Fibroblast of mammary gland (primary cell): Measurements from ENCODE around the gene ADCYAP1R1.

Experiments used
- DNase-seq: peaks from one replicate; pipeline ENCODE4 v3.0.0-alpha.2; 2010; ENCODE audit warnings: low read depth
- H3K4me3 ChIP-seq: 2 replicates; pipeline ENCODE4 v1.5.1; 2011; ENCODE audit warnings: low read depth, mild to moderate bottlenecking, low read length, moderate library complexity; ENCODE audit not compliant: control insufficient read depth
- CTCF ChIP-seq: conservative IDR thresholded peaks from 2 replicates; pipeline ENCODE4 v1.5.1; 2011; ENCODE audit warnings: low read depth, low read length, inconsistent platforms; ENCODE audit not compliant: control insufficient read depth, insufficient read depth

ADCYAP1R1 gene

GRCh38 chr7:31049005-31049765 lies 2.9 kb upstream of the ADCYAP1R1 start:
- no peak for DNase-seq
- TF ChIP-seq CTCF: no peak
- no peak overlapping the region for H3K4me3 ChIP-seq

DNA sequence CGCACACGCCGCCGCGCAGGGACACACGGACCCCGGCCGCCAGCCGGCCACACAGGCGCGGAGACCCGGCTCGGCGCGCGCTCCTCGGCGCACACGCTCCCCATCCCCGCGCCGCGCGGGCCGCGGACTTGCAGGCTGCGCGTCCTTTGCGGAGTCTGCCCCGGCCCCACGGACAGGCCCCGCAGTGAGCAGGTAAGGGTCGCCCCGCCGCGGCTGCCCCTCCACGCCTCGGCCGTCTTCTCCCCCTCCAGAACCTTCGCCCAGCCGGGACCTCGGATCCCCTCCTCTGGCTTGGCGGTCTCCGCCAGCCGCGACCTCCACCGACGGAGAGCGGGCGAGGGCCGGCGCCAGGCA lies 356 bp downstream of the ADCYAP1R1 start:
- H3K4me3 ChIP-seq: no peak overlapping the region
- TF ChIP-seq CTCF: no peak
- no peak for DNase-seq

DNA sequence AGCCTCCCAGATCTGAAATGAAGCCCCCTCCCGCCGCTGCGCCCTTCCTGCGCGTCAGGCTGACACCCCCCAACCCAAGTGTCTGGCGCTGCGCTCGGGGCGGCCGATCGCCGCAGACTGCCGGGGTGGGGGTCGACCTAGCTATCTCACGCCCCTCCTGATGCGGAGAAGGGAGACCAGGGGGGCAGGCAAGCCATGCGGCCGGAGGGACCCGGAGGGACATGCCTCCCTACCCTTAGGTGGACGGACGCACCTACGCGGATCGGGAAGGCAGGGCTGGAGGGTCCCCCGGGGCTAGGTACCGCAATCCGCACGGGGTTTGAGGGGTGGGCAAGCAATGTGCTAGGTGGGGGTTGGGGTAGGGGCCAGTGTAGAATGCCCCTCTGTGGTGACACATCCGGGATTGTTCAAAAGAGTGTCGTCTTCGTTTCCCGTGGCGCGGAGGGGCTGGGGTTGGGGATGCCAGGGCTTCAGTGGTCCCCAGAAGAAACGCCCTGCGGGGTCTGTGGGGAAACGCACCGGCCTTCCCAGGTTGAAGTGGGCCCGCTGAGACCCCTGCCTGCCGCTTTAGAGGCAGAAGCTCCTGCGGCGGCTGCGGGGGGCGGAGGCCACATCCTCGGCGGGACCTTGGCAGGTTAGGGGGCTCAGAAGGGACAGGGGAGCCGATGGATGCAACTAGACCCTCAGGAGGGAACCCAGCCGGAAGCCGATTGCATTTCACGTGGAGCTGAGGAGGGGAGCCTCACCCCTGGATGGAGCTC lies 913 bp downstream of the ADCYAP1R1 start:
- TF ChIP-seq CTCF: no peak
- no peak for DNase-seq
- H3K4me3 ChIP-seq: no peak overlapping the region

DNA sequence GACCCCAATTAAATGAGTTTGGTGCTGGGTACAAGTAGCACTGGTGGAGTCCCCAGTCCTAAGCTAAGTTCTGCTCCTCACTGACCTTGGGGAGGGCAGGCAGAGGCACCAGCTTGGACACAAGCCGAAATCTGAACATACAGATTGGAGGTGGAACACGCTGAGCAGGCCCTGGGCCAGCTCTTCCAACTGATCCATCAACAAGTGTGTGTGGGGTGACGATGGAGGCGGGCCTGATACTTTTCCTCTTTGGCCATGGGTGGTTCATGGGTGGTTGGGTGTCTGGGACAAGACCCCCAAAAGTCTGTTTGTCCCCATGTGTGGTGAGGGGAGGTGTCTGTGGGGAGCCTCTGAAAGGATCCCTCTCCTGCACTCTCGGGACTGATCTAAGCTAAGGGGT lies 1.9 kb downstream of the ADCYAP1R1 start:
- H3K4me3 ChIP-seq: no peak overlapping the region
- no peak for DNase-seq
- TF ChIP-seq CTCF: no peak

- TF ChIP-seq CTCF: no peak
- DNase-seq: no peak
- H3K4me3 ChIP-seq: no peak overlapping the region
Observed at GRCh38 chr7:31054608-31055278, 2.6 kb downstream of the ADCYAP1R1 start.

DNA sequence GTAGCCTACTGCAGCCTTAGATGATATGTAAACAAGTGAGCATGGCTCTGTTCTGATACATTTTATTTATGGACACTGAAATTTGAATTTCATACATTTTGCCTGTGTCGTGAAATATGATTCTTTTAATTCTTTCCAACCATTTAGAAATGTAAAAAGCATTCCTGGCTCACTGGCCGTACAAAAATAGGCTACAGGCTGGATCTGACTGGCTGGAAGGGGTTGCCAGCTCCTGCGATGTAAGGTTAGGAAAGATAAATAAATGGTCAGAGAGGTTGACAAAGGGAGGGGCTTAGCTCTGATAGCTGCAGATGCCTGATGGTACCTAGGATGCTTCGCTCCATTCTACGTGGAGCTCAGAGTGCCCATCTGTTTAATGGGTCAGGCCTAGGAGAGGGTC lies 3.4 kb downstream of the ADCYAP1R1 start:
- TF ChIP-seq CTCF: no peak
- H3K4me3 ChIP-seq: no peak overlapping the region
- no peak for DNase-seq
